ENCODE measurements around the gene MPEG1.

Gene MPEG1

GRCh38 chr11:59186130-59186594 lies 26.6 kb downstream of the MPEG1 start:
- no peak for DNase-seq

DNA sequence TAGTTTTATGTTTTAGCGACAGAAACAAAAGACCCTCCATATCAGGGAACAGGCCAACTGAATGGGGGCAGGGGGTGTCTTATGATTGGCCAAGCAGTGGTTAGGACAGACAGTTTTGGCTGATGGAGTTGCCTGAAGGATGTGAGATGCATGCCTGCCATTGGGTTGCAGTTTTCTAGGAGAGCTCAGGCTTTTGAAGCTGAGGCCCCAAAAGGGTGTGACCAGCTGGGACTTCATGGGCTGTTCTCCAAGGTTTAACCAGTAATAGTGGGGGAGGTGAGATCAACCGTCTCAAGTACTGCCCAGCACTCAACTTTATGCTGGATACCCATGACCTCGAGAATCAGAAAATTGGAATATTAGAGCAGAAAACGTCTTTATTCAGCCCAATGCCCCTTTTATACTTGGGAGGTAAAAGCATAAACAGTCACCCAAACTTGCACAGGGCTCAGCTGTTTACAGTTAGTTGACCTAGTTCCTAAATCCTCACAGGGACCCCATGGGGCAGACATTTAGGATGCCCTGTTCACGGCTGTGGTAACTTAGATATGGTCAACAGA lies 27.3 kb downstream of the MPEG1 start:
- no peak for DNase-seq

DNA sequence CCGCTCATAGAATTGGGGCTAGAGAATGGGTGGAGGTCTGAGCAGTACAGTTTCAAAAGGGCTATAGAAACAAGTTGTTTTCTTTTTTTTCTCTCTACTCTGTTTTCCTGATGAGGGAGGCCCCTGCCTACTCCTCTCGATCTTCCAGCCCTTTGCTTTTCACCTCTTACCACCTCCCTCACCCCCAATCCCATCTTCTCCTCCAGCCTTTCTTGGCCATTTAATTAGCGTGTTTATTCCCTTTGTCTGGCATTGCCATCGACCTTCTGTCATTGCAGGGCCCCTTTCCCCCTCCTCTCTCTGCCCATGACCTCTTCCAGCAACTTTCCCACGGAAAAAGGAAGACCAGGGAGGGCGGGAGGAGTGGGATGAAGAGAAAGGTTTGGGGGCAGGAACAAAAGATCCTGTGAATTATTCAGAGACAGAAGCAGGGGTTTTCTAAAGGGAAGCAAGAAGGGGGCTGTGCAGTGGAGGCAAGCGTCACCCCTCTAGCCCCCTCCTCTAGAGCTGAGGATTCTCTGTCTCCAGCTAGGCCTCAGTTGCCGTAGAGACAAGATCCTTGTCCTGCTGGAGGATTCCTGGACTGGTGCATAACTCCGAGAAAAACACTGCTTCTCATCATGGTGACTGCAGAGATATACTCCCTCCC lies 27.9 kb downstream of the MPEG1 start:
- no peak for DNase-seq

DNA sequence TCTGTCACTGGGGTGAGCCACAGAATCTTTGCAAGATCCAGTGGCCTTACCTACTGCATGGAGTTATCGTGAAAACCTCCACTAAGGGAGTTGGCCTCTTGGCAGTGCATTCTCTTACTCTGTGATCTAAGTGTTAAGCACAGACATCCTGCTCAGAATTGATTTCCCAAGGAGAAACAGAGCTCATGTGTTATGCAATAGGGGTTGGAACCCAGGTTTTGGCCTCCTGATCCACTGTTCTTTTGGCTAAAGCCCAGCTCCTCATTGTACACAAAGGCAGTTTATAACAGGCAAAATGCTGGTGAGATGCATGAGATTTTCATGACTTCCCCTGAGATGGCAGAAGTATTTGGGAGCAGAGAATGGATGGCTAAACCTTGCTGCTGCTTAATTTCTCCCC lies 29.0 kb downstream of the MPEG1 start:
- no peak for DNase-seq

DNA sequence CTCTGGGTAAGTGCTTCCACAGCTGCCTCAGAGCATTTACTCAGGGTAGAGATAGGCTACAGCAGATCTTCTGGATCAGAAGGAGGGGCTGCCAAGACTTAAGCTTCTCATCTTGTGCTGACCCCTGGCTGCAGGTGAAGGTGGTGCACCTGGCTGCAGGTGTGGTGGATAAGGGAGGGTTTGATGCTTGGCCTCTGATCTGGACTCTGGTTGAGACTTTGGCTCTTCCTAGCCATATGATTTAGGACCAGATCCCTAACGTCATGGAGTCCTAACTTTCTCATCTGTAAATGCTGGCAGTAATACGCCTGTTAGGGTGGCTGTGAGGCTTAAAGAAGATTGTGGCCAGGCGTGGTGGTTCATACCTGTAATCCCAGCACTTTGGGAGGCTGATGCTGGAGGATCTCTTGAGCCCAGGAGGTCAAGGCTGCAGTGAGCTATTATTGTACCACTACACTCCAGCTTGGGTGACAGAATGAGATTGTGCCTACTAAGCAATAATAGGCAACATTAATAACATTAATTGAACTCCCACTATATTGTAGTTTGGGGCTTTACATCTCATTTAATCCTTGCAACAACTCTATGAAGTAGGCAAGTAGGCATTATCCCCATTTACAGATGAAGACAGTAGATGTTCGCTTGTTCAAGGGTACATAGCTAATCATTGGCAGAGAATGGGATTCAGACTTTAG lies 30.1 kb downstream of the MPEG1 start:
- no peak for DNase-seq

DNA sequence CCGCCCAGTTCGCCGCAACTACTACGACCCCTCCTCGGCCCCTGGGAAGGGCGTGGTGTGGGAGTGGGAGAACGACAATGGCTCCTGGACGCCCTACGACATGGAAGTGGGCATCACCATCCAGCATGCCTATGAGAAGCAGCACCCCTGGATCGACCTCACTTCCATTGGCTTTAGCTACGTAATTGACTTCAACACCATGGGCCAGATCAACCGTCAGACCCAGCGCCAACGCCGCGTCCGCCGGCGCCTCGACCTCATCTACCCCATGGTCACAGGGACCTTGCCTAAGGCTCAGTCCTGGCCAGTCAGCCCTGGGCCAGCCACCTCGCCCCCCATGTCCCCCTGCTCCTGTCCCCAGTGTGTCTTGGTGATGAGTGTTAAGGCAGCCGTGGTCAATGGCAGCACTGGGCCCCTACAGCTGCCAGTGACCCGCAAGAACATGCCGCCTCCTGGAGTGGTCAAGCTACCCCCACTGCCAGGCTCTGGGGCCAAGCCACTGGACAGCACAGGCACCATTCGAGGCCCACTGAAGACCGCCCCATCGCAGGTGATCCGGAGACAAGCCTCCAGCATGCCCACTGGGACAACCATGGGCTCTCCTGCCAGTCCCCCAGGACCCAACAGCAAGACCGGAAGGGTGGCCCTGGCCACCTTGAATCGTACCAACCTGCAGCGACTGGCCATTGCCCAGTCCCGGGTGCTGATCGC lies 30.8 kb downstream of the MPEG1 start:
- no peak for DNase-seq

DNA sequence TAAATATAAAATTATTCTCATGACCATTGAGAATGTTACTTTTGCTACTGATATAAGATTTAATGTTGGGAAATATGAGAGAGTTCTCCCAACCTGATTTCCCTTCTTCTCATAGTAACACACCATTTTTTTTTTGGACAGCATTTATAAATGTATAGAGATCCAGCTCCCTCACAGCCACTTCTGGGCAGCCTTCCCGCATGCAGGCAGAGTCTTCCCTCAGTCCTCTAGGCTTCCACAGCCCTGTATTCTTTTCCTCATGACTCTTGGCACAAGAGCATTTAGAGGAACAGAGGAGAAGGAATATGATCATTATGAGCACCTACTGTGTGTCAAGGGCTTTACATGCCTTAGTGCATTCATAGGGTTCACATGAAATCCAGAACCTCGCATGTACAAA lies 31.8 kb downstream of the MPEG1 start:
- no peak for DNase-seq

GRCh38 chr11:59180168-59180776 lies 32.5 kb downstream of the MPEG1 start:
- DNase-seq = no peak

DNA sequence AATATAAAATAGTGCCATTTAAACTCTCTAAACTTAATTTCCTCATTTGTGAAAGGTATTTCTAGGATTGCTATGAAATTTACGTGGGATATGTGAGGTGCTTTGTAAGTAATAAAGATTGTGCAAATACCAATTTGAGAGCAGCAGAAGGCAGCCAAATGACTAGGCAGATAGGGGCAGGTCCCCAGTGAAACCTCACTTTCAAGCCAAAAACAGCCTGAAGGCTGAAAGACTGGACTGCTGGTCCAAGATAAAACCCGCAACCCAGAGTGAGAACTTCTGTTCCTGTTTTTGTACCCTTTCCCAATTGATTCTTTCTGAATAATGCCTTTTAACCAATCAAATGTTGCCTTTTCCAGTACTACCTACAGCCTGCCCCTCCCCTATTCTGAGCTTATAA lies 33.6 kb downstream of the MPEG1 start:
- DNase-seq = no peak

DNA sequence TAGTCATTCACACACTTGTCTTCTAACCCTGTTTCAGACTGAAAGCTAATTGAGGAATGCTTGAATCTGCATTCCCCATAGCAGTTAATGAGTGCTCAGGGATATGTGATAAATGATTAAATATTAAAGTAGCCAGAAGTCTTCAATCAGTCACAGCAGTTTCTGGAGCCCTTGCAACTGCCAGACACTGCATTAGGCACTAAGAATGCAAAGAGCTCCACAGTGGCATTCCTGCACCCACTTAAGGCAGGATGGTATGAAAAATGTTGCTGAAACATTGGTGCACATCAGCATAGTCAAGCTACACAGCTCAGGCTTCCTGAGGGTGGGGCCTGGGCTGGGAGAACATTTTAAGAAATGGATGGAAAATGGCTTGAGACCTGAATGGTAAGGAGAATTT lies 34.3 kb downstream of the MPEG1 start:
- no peak for DNase-seq

- DNase-seq = no peak
Measured at GRCh38 chr11:59176330-59176729, 36.4 kb downstream of the MPEG1 start.

GRCh38 chr11:59175091-59175501 lies 37.6 kb downstream of the MPEG1 start:
- DNase-seq = no peak

GRCh38 chr11:59174664-59175033 lies 38.1 kb downstream of the MPEG1 start:
- DNase-seq = no peak

- DNase-seq = no peak
Measured at GRCh38 chr11:59173964-59174663, 38.6 kb downstream of the MPEG1 start.

DNA sequence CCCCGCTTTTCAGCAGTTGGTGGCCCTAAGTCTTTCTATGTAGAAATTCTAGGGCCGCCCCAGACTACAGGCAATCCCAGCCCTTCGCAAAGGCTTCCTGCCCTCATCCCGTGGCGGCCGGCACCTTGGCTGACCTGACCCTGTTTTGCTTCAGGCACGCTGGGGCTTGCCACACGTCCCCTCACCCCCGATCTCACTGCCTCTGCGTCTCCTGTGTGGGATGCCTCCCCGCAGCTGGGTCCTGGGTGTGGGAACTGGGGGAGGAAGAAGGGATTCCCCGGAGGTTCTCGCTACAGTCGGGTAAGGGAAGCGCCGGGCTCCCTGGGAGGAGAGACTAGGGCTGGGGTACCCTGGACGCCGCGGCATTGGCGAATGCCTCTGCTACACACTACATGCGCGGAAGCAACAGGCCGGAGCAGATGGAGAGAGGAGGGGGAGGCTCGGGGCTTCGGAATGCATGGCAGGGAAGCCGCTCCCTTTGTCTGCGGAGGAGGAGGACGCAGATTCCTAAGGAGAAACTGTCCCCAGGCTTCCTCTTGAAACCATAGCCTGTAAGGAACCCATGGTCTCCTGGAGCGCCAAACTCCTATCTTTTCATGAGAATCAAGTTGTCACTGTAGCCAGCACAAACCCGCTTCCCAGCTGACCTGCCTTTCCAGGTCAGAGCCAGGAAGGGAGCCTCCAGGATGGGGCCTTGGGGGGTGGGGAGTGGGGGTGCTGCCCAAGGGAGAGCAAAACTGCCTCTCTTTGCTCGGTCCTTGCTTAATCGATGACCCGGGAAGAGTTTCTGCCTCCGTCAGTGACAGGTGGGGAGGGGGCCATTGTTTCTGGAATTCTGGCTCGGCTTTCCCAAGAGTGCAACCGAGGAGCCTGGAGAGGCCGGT lies 39.4 kb downstream of the MPEG1 start:
- DNase-seq = peak; percentile 64

DNA sequence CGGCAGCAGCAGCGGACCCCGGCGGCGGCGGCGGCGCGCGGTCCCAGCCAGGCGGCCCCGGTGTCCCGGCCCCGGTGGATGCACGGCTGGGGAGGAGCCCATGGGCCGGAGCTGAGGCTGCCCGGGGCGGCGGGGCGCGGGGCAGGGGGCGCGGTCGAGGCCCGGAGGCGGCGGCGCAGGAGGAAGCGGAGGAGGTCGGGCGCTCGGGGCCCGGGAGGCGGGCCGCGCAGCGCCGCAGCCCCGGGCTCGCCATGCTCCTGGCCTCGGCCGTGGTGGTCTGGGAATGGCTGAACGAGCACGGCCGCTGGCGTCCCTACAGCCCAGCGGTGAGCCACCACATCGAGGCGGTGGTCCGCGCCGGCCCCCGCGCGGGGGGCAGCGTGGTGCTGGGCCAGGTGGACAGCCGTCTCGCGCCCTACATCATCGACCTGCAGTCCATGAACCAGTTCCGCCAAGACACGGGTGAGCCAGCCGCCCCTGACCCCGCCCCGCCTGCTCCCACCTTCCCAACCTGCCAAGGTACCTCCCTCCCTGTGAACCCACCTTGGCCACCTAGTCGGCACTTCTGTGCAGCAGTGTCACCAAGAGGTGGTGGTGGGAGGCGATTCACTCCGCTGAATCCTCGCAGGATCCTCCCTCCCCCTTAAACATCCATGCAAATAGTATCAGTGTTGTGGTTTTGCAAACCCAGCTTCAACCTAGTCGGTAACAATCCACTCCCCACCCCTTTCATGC lies 40.2 kb downstream of the MPEG1 start:
- DNase-seq = peak; percentile 34

DNA sequence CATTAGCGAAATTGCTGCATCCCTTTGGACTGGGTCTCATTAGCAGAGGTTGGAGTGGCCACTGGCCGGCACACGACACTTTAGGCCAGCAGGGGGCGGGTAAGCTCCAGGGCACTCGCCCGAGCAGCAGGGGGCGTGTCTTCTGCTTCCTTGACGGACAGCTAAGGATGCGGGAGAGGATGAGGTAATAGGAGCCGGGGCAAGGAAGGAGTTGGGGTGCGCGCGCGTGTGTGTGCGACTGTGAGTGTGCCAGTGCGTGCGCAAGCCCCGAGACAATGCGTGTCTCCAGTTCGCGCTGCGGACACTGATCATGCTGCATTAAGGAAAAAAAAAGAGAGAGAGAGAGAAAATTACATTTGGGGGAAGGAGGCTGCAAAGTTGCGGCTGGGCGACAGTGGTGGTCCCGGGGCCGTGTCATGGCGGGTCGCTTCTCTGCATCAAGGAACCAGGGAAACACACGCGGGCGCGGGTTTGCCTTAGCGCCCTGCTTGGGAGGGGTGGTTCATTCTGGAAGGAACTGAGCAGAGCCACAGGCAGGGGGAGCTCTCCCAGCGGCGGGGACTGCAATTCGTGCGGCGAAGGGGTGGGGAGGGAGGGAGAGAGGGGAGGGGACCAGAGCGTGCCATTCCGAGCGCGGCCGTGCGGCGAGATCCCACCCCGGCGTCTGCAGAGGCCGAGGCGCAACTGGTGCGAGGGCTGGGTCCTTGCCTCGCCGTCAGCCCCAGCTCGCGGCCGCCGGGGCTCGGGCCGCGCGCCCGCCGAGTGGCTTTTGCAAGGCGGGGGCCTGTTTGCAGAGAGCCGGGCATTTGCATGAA lies 41.0 kb downstream of the MPEG1 start, which contains the start of gene DTX4:
DTX4 (plus strand) TSS at position 625 of the 815 bp plus-strand sequence. CDS start 464 bp downstream, outside the sequence.
- DNase-seq = peak; percentile 94

DNA sequence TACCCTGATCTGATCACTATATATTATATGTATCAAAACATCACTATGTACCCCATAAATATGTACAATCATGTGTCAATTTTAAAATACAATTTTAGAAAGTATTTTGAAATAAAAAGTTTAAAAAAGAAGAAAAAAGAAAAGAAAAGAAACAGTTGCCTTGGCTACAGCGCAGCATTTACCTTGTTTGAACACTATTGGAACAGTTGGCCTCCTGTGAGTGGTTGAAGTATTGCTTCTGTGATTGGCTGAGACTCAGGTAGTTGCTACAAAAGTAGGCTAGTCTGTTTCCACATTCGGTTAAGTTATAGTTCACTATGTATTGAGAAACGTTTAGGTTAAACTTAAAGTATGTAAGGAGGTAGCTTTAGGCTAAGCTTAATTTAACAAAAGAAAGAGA lies 48.7 kb downstream of the MPEG1 start:
- DNase-seq = no peak
